IPS DF 6.9 (cell line): ENCODE measurements around the gene TMEM143.
"Not testable (repeated sequence)": the region's sequence is repeated elsewhere in the genome, so short reads cannot be mapped to it uniquely, and the experiment has no call there.

Source experiments
- DNase-seq: peaks from one replicate; pipeline ENCODE4 v3.0.0-alpha.2; 2013; ENCODE audit warnings: low read depth, low spot score
- H3K27ac ChIP-seq: one replicate; pipeline ENCODE4 v1.5.1; 2013; ENCODE audit warnings: low read length, control low read depth
- H3K27me3 ChIP-seq: 2 replicates; pipeline ENCODE4 v1.6.1; 2013; ENCODE audit warnings: mild to moderate bottlenecking, low read length; ENCODE audit not compliant: control insufficient read depth, insufficient read depth
- H3K36me3 ChIP-seq: 2 replicates; pipeline ENCODE4 v1.6.1; 2013; ENCODE audit warnings: low read length; ENCODE audit not compliant: control insufficient read depth, insufficient read depth
- H3K4me1 ChIP-seq: 2 replicates; pipeline ENCODE4 v1.6.1; 2013; ENCODE audit warnings: low read length; ENCODE audit not compliant: control insufficient read depth, insufficient read depth
- H3K4me3 ChIP-seq: 2 replicates; pipeline ENCODE4 v1.5.1; 2013; ENCODE audit warnings: mild to moderate bottlenecking, low read length
- H3K9me3 ChIP-seq: 2 replicates; pipeline ENCODE4 v1.6.1; 2013; ENCODE audit warnings: low read length, inconsistent platforms; ENCODE audit not compliant: control insufficient read depth, insufficient read depth
- WGBS: extraction: QIAGEN DNeasy Blood & Tissue Kit; methylation state at CpG from one replicate; pipeline ENCODE4 v1.1.7; 2013; ENCODE audit warnings: mixed read lengths, missing lambda C conversion rate; ENCODE audit not compliant: insufficient read length, insufficient coverage; 5-methylcytosine and 5-hydroxymethylcytosine counted together

TMEM143 gene

DNA sequence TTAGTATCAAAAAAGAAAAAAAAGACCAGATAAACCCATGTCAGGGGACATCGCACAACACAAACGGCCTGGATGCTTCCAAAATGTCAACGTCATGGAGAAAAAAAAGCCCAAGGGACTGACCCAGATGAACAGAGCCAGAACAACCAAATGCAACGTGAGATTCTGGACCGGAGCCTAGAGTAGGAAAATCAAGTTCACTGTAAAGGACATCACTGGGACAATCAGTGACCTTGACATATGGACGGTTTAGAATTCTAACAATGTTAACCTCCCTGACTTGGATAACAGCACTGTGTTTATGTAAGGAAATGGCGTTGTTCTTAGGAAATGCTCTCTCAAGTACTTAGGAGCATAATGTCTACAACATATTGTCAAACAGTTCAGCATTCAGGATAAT is 53.5 kb downstream of the TMEM143 start:
- Histone ChIP-seq H3K4me3 (no peak overlapping the region), H3K27ac (no peak overlapping the region), H3K27me3 (no peaks in the 10 kb centered on the region), H3K36me3 (no peaks in the 10 kb centered on the region), H3K9me3 (no peaks in the 10 kb centered on the region), H3K4me1 (peaks cover 3% of the 10 kb centered on the region; the same call in 1 of the 2 replicates)
- WGBS: no CpG with 5 or more reads among the region's 7 CpGs
- no peak for DNase-seq

- not testable (repeated sequence) for DNase-seq, H3K27me3 ChIP-seq, H3K4me3 ChIP-seq, H3K4me1 ChIP-seq, H3K27ac ChIP-seq, H3K9me3 ChIP-seq, H3K36me3 ChIP-seq
- WGBS: no CpG with 5 or more reads among the region's 5 CpGs
Measured at GRCh38 chr19:48309731-48310130, 54.0 kb downstream of the TMEM143 start.

DNA sequence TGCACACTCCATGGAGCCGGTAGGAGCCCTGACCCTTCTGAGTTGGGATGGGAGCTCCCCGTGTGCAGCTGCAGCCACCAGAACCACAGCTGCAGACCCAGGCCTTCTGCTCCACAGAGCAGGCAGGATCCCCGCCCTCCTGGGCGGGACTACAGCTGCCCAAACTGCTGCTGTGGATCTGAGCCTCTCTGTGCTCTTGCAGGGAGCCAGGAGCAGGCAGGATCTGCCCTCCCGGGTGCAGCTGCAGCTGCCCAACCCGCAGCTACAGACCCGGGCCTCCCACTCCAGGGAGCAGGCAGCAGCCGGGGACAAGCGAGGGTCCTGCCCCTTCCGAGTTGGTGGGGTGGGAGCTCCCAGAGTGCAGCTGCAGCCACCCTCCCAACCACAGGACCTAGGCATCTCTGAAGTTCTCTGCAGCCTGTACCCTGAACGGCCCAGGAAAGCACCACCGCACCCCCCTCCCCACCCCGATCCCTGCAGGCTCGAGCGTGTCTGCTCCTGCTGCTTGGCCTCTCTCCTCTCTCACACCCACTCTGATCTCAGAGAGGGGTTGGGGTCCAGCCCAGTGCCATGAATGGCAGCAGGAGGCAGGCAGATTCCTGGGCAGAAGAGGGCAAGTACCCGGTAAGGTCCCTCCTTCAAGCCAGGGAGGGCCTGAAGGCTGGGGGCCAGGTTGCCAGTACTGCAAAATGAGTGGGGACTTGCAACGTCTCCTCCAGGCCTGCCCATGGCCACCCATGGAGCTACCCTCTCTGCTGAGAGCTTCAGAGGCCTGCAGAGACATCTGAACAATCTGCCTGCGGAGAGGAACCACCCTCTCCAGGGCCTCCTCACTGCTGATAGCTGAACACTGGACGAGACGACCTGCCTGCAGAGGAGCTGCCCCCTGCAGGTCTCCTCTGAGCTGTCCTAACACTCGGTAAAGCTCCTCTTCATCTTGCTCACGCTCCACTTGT is 54.8 kb downstream of the TMEM143 start:
- Histone ChIP-seq H3K9me3 (no peaks in the 10 kb centered on the region), H3K36me3 (no peaks in the 10 kb centered on the region), H3K4me3 (no peak overlapping the region), H3K27ac (no peak overlapping the region), H3K4me1 (peaks cover 3% of the 10 kb centered on the region; the same call in 1 of the 2 replicates), H3K27me3 (no peaks in the 10 kb centered on the region)
- DNase-seq: no peak
- no CpG with 5 or more reads among the region's 22 CpGs for WGBS

DNA sequence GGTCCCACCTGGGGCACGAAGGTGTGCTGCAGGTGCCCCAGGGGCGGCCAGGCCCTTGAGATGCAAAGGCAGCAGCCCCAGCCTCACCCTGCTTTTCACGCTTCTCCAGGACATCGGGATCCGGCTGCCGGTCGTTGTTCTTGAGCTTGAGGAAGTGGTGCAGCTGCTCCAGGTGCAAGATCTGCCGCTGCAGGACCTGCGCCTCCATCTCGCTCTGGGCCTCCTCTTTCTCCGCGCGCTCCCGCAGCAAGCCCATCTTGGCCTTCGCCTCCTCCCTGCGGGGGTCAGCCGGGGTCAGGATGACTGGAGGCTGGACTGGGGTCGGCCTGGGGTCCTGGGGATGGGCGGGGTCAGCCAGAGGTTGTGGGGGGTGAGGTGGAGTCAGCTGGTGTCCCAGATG is 59.9 kb downstream of the TMEM143 start:
- H3K27ac ChIP-seq: no peak overlapping the region
- no CpG with 5 or more reads among the region's 19 CpGs for WGBS

DNA sequence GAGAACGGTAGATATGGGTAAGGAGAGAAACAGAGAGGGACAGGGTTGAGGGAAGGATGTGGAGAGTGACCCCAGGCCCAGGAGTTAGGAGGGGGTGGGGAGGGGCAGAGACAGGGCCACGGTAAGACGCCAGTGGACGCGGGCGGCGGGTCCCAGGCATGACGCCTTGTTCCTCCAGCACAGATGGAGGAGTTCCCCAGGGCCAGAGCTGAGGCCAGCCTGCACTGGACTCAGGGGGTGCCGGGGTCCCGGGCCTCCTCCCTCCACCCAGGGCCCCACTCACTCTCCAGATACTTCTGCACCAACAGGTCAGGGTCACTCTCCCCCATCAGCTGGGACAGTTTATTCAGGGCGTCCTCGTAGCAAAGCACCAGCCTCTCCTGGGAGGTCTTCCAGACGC is 60.4 kb downstream of the TMEM143 start:
- no peaks in the 10 kb centered on the region for H3K36me3 ChIP-seq
- H3K27ac ChIP-seq: no peak overlapping the region
- no peaks in the 10 kb centered on the region for H3K9me3 ChIP-seq
- WGBS: no CpG with 5 or more reads among the region's 13 CpGs
- DNase-seq: no peak
- no peak overlapping the region for H3K4me3 ChIP-seq
- no peaks in the 10 kb centered on the region for H3K27me3 ChIP-seq
- H3K4me1 ChIP-seq: no peaks in the 10 kb centered on the region

More for the DNA sequence above, 59.9 kb downstream of the TMEM143 start:
- Histone ChIP-seq H3K4me3 (no peak overlapping the region), H3K27me3 (no peaks in the 10 kb centered on the region), H3K36me3 (no peaks in the 10 kb centered on the region), H3K4me1 (peaks cover 2% of the 10 kb centered on the region; the same call in 1 of the 2 replicates), H3K9me3 (no peaks in the 10 kb centered on the region)
- DNase-seq: no peak

DNA sequence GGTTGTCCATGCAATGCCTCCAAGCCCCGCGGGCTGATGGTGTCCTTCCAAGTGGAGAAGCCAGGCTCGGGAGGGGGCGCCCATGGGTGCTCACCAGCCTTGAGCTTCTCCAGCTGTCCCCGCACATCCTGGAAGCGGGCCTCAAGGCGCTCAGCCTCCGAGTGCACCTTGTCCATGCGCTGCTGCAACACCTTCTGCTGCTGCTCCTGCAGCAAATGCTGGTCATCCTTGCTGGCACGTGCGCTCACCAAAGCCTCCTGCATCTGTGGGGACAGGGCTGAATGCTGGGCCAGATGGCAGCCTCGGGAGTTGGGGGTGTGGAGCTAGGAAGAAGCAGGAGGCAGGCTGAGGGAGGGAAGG is 61.2 kb downstream of the TMEM143 start:
- Histone ChIP-seq H3K27me3 (no peaks in the 10 kb centered on the region), H3K4me3 (no peak overlapping the region), H3K9me3 (no peaks in the 10 kb centered on the region), H3K27ac (no peak overlapping the region), H3K4me1 (no peaks in the 10 kb centered on the region), H3K36me3 (no peaks in the 10 kb centered on the region)
- no peak for DNase-seq
- WGBS: no CpG with 5 or more reads among the region's 12 CpGs

GRCh38 chr19:48301886-48302599 is 61.7 kb downstream of the TMEM143 start:
- no peaks in the 10 kb centered on the region for H3K27me3 ChIP-seq
- H3K4me1 ChIP-seq: peaks cover 4% of the 10 kb centered on the region; the same call in 1 of the 2 replicates
- no peaks in the 10 kb centered on the region for H3K36me3 ChIP-seq
- WGBS: 100% methylated on average over 1 of the region's 1 CpG
- DNase-seq: no peak
- no peak overlapping the region for H3K27ac ChIP-seq
- no peak overlapping the region for H3K4me3 ChIP-seq
- H3K9me3 ChIP-seq: no peaks in the 10 kb centered on the region

DNA sequence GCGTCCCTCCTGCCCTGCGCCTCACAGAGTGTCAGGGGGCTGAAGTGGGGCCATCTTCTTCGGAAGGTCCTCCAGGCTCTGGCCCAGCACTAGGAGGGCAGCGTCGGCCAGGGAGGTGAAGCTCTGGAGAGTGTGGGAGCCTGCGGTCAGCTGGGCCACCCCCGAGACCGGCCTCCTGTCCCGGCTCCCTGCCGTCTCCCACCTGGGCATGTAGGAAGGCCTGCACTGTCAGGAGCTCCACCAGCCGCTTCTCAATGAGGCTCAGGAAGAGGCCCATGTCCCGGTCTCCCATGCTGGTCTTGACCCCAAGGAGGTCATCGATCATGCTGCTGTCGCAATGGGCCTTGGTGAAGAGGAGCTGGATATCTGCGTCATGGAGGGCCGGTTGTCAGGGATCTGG is 65.8 kb downstream of the TMEM143 start:
- Histone ChIP-seq H3K36me3 (no peaks in the 10 kb centered on the region), H3K9me3 (no peaks in the 10 kb centered on the region), H3K27me3 (no peaks in the 10 kb centered on the region), H3K27ac (no peak overlapping the region), H3K4me3 (no peak overlapping the region), H3K4me1 (peaks cover 4% of the 10 kb centered on the region; the same call in 1 of the 2 replicates)
- WGBS: no CpG with 5 or more reads among the region's 16 CpGs
- no peak for DNase-seq

DNA sequence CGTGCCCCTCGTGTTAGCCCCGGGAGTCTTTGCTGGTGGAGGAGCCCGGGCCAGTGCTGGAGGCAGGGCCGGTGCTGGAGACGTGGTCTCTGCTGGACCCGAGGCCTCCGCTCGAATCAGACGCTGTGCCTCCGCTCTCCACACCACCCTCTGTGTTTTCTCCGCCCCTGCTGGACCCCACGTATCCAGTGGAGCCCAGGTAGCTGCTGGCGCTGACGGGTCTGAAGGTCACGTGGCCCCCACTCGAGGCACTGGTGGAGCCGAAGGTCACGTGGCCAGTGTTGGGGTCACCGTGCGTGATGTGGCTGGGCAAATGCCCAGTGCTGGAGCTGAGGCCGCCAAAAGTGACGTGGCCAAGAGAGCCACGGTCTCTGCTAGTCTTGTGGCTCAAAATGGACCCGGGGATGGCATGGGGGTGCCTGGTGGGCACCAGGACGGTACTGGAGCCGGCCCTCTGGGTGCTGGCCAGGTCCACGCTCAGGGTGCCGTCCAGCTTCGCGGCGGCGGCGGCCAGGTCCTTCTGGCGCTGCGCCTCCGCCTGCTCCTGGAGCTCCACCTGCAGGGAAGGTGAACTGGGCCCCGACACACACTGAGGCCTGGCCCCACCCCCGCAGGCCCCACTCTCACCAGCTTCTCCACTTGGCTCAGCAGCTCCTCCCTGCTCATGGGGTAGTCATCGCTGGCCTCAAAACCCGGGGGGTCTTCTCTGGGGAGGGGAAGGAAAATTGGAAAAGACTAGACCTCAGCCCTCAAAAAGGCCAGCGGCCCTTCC is 66.6 kb downstream of the TMEM143 start:
- Histone ChIP-seq H3K4me1 (peaks cover 4% of the 10 kb centered on the region; the same call in 1 of the 2 replicates), H3K27ac (no peak overlapping the region), H3K27me3 (no peaks in the 10 kb centered on the region), H3K36me3 (no peaks in the 10 kb centered on the region), H3K4me3 (no peak overlapping the region), H3K9me3 (no peaks in the 10 kb centered on the region)
- WGBS: no CpG with 5 or more reads among the region's 42 CpGs
- no peak for DNase-seq

DNA sequence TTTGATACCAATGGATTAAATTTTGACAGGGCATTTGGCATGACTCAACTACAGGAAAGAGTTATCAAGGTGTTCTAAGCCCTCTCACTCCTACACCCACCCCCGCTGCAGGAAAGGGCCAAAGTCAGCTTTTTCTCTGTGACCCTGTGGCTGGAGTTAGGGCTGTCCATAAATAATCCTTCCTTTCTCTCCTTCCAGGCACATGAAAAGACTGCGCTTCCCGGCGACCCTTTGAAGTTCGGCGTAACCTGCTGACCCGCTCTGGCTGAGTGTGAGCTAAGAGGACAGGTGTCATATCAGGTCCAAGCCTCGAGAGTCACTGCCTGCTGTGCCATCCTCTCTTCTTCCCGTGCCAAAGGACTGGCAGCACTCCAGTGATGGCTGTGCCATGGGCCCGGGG is 68.3 kb downstream of the TMEM143 start:
- no peak overlapping the region for H3K4me3 ChIP-seq
- WGBS: no CpG with 5 or more reads among the region's 10 CpGs
- no peak overlapping the region for H3K27ac ChIP-seq
- no peaks in the 10 kb centered on the region for H3K36me3 ChIP-seq
- no peaks in the 10 kb centered on the region for H3K27me3 ChIP-seq
- DNase-seq: no peak
- H3K4me1 ChIP-seq: peaks cover 4% of the 10 kb centered on the region; the same call in 1 of the 2 replicates
- no peaks in the 10 kb centered on the region for H3K9me3 ChIP-seq
